K562 (cell line): ENCODE results near the gene CACNB2. TPM values are rescaled to one million over a fixed set of nuclear protein-coding genes. Genes with fewer than 3 reads are reported as not detected.

ENCODE experiments used
- ATAC-seq: fragments of 200-7000 bp; cut with Tn5 transposase; 3 replicates; pipeline ENCODE4 v1.9.1; 2020; ENCODE audit warnings: moderate library complexity
- BruUV-seq: library from RNA; stranded (reverse); fragments of 400-500 nt; replicated peaks from 2 replicates; lab custom pipeline; 2021; lab: Mats Ljungman, UMichigan
- CTCF ChIA-PET: fragments of 300-600 bp; formaldehyde crosslinking; extraction: SDS; loops from one replicate; lab custom pipeline; 2021; ENCODE audit warnings: low intra/inter-chr PET ratio; lab: Yijun Ruan, JAX
- POLR2A ChIA-PET: fragments of 300-600, 350-650 bp; sonication (Branson Sonifier 250); formaldehyde crosslinking; extraction: SDS; loops from one replicate; lab custom pipeline; 2021; ENCODE audit warnings: antibody characterized with exemption, inconsistent platforms; lab: Yijun Ruan, JAX
- DNase-seq, 4 experiments: peaks; one replicate each; pipeline versions ENCODE4 v3.0.0 to v3.0.0-alpha.2; 2011 to 2018; ENCODE audit warnings: low spot score in 3 of 4, mixed read lengths in 3 of 4; ENCODE audit errors: extremely low read depth in 1 of 4
- FAIRE-seq: peaks from 2 replicates; lab custom pipeline; 2011; peaks lifted over from hg19 to GRCh38; lab: Jason Lieb, UNC
- H2AFZ ChIP-seq: 2 replicates; pipeline ENCODE4 v1.6.0; 2011; ENCODE audit warnings: low read depth, low read length, control low read depth, inconsistent platforms
- H3K27ac ChIP-seq: fragments of 200-600 bp; 3 replicates; pipeline ENCODE4 v1.8.0; 2011; ENCODE audit warnings: low read depth, mild to moderate bottlenecking, control low read depth, inconsistent platforms, low read length, moderate library complexity, mixed read lengths; ENCODE audit errors: extremely low read depth
- H3K27me3 ChIP-seq, 2 experiments: fragments of 300-600 bp in 1 of 2; 2 replicates in 1 of 2; 3 replicates in 1 of 2; pipeline versions ENCODE4 v1.6.0 to v1.8.0; 2011; ENCODE audit warnings: inconsistent platforms in 2 of 2, low read length in 2 of 2, mild to moderate bottlenecking in 1 of 2, mixed read lengths in 1 of 2, moderate library complexity in 1 of 2; ENCODE audit not compliant: control insufficient read depth in 2 of 2, insufficient read depth in 2 of 2
- H3K36me3 ChIP-seq: fragments of 300-600 bp; 3 replicates; pipeline ENCODE4 v1.8.0; 2011; ENCODE audit warnings: mild to moderate bottlenecking, low read length, inconsistent platforms; ENCODE audit not compliant: control insufficient read depth, insufficient read depth
- H3K4me1 ChIP-seq, 2 experiments: fragments of 200-600 bp in 1 of 2; replicated peaks in 1 of 2; 2 replicates in 1 of 2; 3 replicates in 1 of 2; pipeline versions ENCODE4 v1.5.1 to v1.8.0; 2011; ENCODE audit warnings: inconsistent platforms in 2 of 2, low read length in 2 of 2, mild to moderate bottlenecking in 1 of 2, mixed read lengths in 1 of 2, moderate library complexity in 1 of 2; ENCODE audit not compliant: control insufficient read depth in 2 of 2, insufficient read depth in 2 of 2
- H3K4me2 ChIP-seq: 2 replicates; pipeline ENCODE4 v1.6.1; 2011; ENCODE audit warnings: low read length, control low read depth, inconsistent platforms, mixed read lengths; ENCODE audit not compliant: insufficient read depth
- H3K4me3 ChIP-seq: fragments of 200-600 bp; sonication (generic), shearing (Covaris generic); 2 replicates; pipeline ENCODE4 v1.5.1; 2016; ENCODE audit warnings: control low read depth, inconsistent platforms
- H3K79me2 ChIP-seq: fragments of 200-600 bp; 3 replicates; pipeline ENCODE4 v1.8.0; 2011; ENCODE audit warnings: low read length, inconsistent platforms; ENCODE audit not compliant: control insufficient read depth, insufficient read depth
- H3K9ac ChIP-seq, 2 experiments: 2 replicates each; pipeline versions ENCODE4 v1.6.0 to v1.6.1; 2011; ENCODE audit warnings: low read depth in 2 of 2, low read length in 2 of 2, control low read depth in 1 of 2, inconsistent platforms in 1 of 2, mild to moderate bottlenecking in 1 of 2, mixed read lengths in 1 of 2; ENCODE audit not compliant: insufficient read depth in 1 of 2
- H3K9me1 ChIP-seq: one replicate; pipeline ENCODE4 v1.6.0; 2011; ENCODE audit warnings: inconsistent platforms, mild to moderate bottlenecking, low read length, moderate library complexity; ENCODE audit not compliant: control insufficient read depth, insufficient read depth
- H3K9me3 ChIP-seq: replicated peaks from 2 replicates; pipeline ENCODE4 v1.5.1; 2011; ENCODE audit warnings: low read depth, low read length, inconsistent platforms; ENCODE audit not compliant: control insufficient read depth, insufficient read depth
- H4K20me1 ChIP-seq: replicated peaks from 2 replicates; pipeline ENCODE4 v1.6.1; 2011; ENCODE audit warnings: low read length, inconsistent platforms, mixed read lengths; ENCODE audit not compliant: control insufficient read depth, insufficient read depth
- FOXK1 ChIP-seq: sonication (generic); formaldehyde crosslinking; IDR thresholded peaks from 2 replicates; pipeline ENCODE4 v1.8.0; 2022; ENCODE audit warnings: missing genetic modification reagents, mild to moderate bottlenecking, borderline replicate concordance
- IFI16 ChIP-seq: fragments of 250-450 bp; sonication (Bioruptor Pico); IDR thresholded peaks from 2 replicates; pipeline ENCODE4 v2.1.2; 2022; ENCODE audit warnings: mild to moderate bottlenecking, inconsistent platforms
- KLF1 ChIP-seq: fragments of 450-650 bp; IDR thresholded peaks from 2 replicates; pipeline ENCODE4 v1.6.1; 2016; ENCODE audit warnings: missing genetic modification characterization, missing compliant biosample characterization
- MEF2A ChIP-seq: IDR thresholded peaks from 2 replicates; pipeline ENCODE4 v1.6.1; 2011; ENCODE audit warnings: low read depth, mild to moderate bottlenecking, low read length, moderate library complexity; ENCODE audit not compliant: control insufficient read depth
- STAT5A ChIP-seq: IDR thresholded peaks from 2 replicates; pipeline ENCODE4 v1.6.1; 2012; ENCODE audit warnings: low read length, inconsistent platforms, borderline replicate concordance
- ZNF282 ChIP-seq: sonication (generic); formaldehyde crosslinking; IDR thresholded peaks from 2 replicates; pipeline ENCODE4 v1.8.1; 2023; ENCODE audit warnings: missing genetic modification reagents
- ZNF778 ChIP-seq: fragments of 450-650 bp; formaldehyde crosslinking; IDR thresholded peaks from 2 replicates; pipeline ENCODE4 v1.4.0; 2020; ENCODE audit warnings: mild to moderate bottlenecking, moderate library complexity
- WGBS: fragments of 100-300 bp; shearing (Covaris generic); methylation state at CpG from one replicate; pipeline ENCODE4 v1.1.6; 2016; ENCODE audit warnings: low coverage, mixed read lengths; ENCODE audit not compliant: insufficient coverage; ENCODE audit errors: missing lambda C conversion rate; 5-methylcytosine and 5-hydroxymethylcytosine counted together
- in situ Hi-C: fragments of 300-500 bp; cut with MboI; formaldehyde crosslinking; loops from 4 replicates; pipeline ENCODE4 v1.15.0; 2018; ENCODE audit warnings: inconsistent platforms, mixed read lengths
- intact Hi-C: fragments of 100-400 bp; cut with micrococcal nuclease; formaldehyde crosslinking; loops from 2 replicates; pipeline ENCODE4 v1.14.2; 2022
- polyA plus RNA-seq, 8 experiments: library from polyadenylated mRNA; depleted of rRNA in 4 of 8; stranded (reverse) in 5 of 8; unstranded in 3 of 8; fragments of >200 nt; fragmentation: Nextera tagmentation in 2 of 8; fragmentation: Illumina TruSeq in 1 of 8; extraction: Ambion mirVana in 2 of 8; extraction: Trizol in 1 of 8; gene quantifications; 2 replicates each; pipeline versions ENCODE4 v1.2.1 to v1.2.3, GENCODE V29; 2011 to 2014; ENCODE audit warnings: inconsistent platforms in 1 of 8, missing spikeins in 1 of 8
- total RNA-seq, 7 experiments: library from RNA; depleted of rRNA in 6 of 7; stranded (reverse); fragments of >200 nt in 6 of 7; fragmentation: Illumina TruSeq in 2 of 7; extraction: Trizol in 2 of 7; gene quantifications; 2 replicates each; pipeline versions ENCODE4 v1.2.1 to v1.2.3, GENCODE V29; 2011 to 2021; ENCODE audit warnings: low replicate concordance in 1 of 7
- TF ChIP-seq, protein P1 (sequence below), 2 experiments: fragments of 250-450 bp in 1 of 2; fragments of 450-650 bp in 1 of 2; sonication (Bioruptor Pico) in 1 of 2; IDR thresholded peaks; 2 replicates each; pipeline versions ENCODE4 v1.6.1 to v1.8.0; 2016 to 2021; ENCODE audit warnings: mild to moderate bottlenecking in 2 of 2, moderate library complexity in 2 of 2, missing compliant biosample characterization in 1 of 2, missing genetic modification characterization in 1 of 2
- TF ChIP-seq, protein P2 (sequence below): fragments of 450-650 bp; IDR thresholded peaks from 2 replicates; pipeline ENCODE4 v1.6.1; 2016; ENCODE audit warnings: mild to moderate bottlenecking, moderate library complexity

CACNB2 gene
- total and polyA plus RNA-seq, 9 of the 15 experiments (the other 6 are each of a cell fraction or from before 2014, with no cell fraction given): 1.8 to 2.2 TPM; not detected in 7

DNA sequence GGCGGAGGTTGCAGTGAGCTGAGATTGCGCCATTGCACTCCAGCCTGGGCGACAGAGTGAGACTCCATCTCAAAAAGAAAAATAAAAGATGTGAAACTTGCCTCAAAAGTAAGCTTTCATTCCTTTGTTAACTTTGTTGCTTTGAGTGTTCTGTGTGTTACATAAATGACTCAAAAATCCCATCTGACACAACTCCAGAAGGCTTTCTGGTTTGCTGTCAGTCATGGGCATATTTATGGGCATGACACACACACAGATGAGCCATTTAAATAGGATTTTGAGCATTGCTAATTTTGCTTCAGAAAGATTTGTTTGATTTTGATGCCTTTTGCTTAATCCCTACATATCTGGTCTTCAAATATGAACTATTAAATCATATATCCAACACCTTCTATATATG, 82.6 kb downstream of the CACNB2 start:
- no peak for DNase-seq
- H3K4me2 ChIP-seq: no peak overlapping the region
- no peaks in the 10 kb centered on the region for H3K9me1 ChIP-seq
- H3K27ac ChIP-seq: no peak overlapping the region
- CTCF ChIA-PET: no interaction called here
- no peak for ATAC-seq
- no peaks in the 10 kb centered on the region for H3K36me3 ChIP-seq
- no peaks in the 10 kb centered on the region; a peak in 1 of 5 replicates for H3K27me3 ChIP-seq
- H3K4me3 ChIP-seq: no peak overlapping the region
- FAIRE-seq: no peak
- no peaks in the 10 kb centered on the region for H3K79me2 ChIP-seq
- H3K9ac ChIP-seq: no peak overlapping the region
- BruUV-seq: no TSS peak
- intact Hi-C loops (no loop called here), in situ Hi-C loops (no loop called here)
- no peaks in the 10 kb centered on the region for H3K4me1 ChIP-seq
- no peak for TF ChIP-seq ZNF778 (CRISPR knock-in tag)
- no peak for TF ChIP-seq FOXK1 (CRISPR knock-in tag)
- no peak for TF ChIP-seq ZNF282
- TF ChIP-seq MEF2A: no peak
- TF ChIP-seq KLF1: no peak
- TF ChIP-seq STAT5A: no peak
- TF ChIP-seq, protein P1, sequence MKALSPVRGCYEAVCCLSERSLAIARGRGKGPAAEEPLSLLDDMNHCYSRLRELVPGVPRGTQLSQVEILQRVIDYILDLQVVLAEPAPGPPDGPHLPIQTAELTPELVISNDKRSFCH (CRISPR knock-in tag; IDR thresholded peaks at IDR 0.05): no peak
- TF ChIP-seq, protein P1 (tag; IDR thresholded peaks at IDR 0.05): no peak
- TF ChIP-seq, protein P2, sequence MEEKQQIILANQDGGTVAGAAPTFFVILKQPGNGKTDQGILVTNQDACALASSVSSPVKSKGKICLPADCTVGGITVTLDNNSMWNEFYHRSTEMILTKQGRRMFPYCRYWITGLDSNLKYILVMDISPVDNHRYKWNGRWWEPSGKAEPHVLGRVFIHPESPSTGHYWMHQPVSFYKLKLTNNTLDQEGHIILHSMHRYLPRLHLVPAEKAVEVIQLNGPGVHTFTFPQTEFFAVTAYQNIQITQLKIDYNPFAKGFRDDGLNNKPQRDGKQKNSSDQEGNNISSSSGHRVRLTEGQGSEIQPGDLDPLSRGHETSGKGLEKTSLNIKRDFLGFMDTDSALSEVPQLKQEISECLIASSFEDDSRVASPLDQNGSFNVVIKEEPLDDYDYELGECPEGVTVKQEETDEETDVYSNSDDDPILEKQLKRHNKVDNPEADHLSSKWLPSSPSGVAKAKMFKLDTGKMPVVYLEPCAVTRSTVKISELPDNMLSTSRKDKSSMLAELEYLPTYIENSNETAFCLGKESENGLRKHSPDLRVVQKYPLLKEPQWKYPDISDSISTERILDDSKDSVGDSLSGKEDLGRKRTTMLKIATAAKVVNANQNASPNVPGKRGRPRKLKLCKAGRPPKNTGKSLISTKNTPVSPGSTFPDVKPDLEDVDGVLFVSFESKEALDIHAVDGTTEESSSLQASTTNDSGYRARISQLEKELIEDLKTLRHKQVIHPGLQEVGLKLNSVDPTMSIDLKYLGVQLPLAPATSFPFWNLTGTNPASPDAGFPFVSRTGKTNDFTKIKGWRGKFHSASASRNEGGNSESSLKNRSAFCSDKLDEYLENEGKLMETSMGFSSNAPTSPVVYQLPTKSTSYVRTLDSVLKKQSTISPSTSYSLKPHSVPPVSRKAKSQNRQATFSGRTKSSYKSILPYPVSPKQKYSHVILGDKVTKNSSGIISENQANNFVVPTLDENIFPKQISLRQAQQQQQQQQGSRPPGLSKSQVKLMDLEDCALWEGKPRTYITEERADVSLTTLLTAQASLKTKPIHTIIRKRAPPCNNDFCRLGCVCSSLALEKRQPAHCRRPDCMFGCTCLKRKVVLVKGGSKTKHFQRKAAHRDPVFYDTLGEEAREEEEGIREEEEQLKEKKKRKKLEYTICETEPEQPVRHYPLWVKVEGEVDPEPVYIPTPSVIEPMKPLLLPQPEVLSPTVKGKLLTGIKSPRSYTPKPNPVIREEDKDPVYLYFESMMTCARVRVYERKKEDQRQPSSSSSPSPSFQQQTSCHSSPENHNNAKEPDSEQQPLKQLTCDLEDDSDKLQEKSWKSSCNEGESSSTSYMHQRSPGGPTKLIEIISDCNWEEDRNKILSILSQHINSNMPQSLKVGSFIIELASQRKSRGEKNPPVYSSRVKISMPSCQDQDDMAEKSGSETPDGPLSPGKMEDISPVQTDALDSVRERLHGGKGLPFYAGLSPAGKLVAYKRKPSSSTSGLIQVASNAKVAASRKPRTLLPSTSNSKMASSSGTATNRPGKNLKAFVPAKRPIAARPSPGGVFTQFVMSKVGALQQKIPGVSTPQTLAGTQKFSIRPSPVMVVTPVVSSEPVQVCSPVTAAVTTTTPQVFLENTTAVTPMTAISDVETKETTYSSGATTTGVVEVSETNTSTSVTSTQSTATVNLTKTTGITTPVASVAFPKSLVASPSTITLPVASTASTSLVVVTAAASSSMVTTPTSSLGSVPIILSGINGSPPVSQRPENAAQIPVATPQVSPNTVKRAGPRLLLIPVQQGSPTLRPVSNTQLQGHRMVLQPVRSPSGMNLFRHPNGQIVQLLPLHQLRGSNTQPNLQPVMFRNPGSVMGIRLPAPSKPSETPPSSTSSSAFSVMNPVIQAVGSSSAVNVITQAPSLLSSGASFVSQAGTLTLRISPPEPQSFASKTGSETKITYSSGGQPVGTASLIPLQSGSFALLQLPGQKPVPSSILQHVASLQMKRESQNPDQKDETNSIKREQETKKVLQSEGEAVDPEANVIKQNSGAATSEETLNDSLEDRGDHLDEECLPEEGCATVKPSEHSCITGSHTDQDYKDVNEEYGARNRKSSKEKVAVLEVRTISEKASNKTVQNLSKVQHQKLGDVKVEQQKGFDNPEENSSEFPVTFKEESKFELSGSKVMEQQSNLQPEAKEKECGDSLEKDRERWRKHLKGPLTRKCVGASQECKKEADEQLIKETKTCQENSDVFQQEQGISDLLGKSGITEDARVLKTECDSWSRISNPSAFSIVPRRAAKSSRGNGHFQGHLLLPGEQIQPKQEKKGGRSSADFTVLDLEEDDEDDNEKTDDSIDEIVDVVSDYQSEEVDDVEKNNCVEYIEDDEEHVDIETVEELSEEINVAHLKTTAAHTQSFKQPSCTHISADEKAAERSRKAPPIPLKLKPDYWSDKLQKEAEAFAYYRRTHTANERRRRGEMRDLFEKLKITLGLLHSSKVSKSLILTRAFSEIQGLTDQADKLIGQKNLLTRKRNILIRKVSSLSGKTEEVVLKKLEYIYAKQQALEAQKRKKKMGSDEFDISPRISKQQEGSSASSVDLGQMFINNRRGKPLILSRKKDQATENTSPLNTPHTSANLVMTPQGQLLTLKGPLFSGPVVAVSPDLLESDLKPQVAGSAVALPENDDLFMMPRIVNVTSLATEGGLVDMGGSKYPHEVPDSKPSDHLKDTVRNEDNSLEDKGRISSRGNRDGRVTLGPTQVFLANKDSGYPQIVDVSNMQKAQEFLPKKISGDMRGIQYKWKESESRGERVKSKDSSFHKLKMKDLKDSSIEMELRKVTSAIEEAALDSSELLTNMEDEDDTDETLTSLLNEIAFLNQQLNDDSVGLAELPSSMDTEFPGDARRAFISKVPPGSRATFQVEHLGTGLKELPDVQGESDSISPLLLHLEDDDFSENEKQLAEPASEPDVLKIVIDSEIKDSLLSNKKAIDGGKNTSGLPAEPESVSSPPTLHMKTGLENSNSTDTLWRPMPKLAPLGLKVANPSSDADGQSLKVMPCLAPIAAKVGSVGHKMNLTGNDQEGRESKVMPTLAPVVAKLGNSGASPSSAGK: no peak
- TF ChIP-seq IFI16 (CRISPR knock-in tag): no peak
- no peak overlapping the region for H2AFZ ChIP-seq
- no peaks in the 10 kb centered on the region for H3K9me3 ChIP-seq
- POLR2A ChIA-PET: no interaction called here
- 0% methylated on average over 2 of the region's 3 CpGs for WGBS
- H4K20me1 ChIP-seq: no peaks in the 10 kb centered on the region
